CD4-positive, alpha-beta T cell treated with Interleukin-15 for 4 hours (primary cell): ENCODE measurements around the gene BAG3.
"Not testable (repeated sequence)": the region's sequence is repeated elsewhere in the genome, so short reads cannot be mapped to it uniquely, and the experiment has no call there.

Experiments used
- DNase-seq: peaks from one replicate; pipeline ENCODE4 v3.0.0-alpha.2; 2020; ENCODE audit warnings: low spot score

The BAG3 gene

DNA sequence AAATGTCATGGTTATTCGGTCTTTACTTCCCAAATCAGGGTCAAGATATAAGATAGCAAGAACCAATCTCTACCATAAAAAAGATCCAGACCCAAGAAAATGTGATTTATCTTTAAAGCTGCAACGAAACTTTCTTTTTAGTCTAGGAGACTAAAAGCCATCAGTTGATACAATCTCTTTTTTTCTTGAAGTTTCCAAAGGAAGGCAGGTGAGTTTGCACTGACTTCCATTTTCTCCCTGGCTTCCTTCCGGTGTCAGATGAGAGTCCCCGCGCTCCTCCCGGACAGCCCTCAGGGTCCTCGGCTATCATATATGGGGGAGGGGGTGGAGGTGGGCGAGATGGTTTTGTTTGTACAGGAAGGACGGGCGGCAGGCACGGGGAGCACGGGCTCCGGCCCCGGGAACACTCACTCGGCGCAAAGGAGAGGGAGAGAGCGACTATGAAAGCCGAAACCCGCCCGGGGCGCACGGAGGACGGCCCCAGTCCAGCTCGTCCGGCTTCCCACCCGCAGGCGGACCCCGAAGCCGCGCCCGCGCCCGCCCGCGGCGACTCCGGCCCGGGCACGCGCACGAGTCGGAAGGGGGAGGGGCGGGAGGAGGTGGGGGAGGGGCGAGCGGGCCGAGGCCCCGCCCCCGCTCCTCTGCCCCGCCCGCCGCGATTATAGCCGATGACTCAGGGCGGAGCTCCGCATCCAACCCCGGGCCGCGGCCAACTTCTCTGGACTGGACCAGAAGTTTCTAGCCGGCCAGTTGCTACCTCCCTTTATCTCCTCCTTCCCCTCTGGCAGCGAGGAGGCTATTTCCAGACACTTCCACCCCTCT lies at the start of gene BAG3:
TSS of gene BAG3 (plus strand) at position 689 of the 822 bp plus-strand sequence. CDS start 296 bp downstream, outside the sequence.
- DNase-seq, result peak; percentile 76

DNA sequence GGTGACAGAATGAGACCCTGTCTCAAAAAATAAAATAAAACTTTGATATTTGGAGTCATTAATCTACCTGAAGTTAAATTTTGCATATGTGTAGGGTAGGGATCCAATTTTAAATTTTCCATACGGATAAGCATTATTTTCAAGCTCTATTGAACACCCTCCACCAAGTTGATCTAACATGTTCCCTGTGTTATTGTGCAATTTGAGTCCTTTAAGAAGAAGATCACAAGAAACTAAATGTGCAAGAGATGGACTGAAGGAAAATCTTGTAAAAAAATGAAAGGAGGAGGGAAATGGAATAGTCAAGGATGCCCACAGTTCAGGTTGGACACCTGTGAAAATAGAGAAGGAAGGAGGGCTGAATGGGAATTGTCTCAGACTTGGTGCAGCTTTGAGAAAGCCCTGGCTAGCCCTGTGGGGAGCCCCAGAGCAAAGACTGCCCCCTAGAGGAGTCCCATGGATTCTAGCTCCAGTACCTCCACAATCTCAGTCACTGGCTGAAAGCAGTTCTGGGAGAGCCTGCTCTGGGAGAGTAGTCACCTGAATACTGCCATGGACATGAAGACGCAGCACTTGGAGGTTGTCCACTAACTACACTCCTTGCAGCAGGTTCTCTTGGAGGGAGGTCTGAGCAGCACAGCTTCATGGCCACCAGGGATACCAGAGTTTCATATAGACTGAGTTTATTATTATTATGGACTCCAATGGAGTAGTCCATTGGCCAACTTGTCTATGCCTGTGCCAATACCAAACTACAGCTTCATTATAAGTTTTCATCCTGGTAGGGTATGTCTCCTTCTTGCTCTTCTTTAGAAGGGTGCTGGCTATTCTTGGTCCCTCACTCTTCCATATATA lies 48.7 kb upstream of the BAG3 start:
- peak; percentile 32 for DNase-seq

DNA sequence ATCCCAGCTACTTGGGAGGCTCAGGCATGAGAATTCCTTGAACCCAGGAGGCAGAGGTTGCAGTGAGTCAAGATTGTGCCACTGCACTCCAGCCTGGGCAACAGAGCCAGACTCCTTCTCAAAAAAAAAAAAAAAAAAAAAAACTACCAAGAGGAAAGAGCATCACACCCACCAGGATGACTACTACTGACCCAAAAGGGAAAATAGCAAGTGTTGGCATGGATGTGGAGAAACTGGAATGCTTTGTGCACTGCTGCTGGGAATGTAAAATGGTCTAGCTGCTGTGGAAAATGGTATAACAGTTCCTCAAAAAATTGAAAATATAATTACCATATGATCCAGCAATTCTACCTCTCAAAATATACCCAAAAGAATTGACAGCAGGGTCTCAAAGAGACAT lies 46.7 kb upstream of the BAG3 start:
- no peak for DNase-seq

DNA sequence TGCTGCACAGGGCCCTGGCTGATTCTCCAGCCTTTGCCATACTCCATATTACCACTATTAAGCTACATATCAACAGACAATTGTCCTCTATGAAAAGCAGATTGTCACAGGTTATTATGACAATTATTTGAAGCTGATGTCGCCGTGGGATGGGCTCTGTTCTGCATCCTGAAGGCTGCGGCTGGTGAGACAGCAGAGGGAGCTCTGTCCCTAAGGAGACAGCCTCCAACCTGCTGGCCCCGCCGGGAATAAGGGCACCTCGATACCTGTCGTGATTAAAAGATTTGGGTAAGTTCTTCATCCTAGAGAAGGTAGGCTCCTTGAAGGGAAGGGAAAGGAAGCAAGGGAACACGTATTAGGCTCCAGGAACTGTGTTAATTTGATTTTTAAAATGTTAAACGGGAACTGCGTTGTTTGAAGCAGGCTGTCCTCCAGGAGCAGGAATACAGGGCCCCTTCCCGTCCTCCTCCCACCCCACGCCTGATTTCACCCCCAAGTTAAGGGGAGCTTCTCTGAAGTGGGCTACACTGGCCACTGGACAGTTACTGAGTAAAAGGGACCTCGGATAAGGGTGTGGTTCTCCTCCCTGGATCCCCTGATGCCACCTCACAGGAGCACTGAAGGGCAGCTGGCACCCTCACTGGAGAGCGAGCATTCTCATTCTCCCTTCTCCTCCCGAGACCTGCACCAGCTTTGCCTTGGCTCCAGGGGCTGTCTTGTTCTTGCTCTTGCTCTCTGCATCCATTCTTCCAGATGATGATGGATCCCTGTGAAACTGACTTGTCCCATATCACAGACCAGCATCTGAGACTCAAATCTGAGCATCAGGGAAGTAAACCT lies 42.6 kb upstream of the BAG3 start:
- DNase-seq, result peak; percentile 31

DNA sequence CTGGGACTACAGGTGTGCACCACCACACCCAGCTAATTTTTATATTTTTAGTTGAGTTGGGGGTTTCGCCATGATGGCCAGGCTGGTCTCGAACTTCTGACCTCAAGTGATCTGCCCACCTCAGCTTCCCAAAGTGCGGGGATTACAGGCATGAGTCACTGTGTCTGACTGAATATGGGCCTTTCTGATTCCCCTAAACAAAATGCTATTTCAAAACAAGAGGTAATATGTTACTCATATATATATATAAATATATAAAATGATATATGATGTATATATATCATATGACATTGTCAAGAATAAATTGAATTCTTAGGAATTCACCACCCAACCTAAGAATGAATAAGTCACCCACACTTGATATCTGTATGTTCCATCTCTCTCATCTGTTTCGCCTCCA lies 41.7 kb upstream of the BAG3 start:
- DNase-seq, result no peak

DNA sequence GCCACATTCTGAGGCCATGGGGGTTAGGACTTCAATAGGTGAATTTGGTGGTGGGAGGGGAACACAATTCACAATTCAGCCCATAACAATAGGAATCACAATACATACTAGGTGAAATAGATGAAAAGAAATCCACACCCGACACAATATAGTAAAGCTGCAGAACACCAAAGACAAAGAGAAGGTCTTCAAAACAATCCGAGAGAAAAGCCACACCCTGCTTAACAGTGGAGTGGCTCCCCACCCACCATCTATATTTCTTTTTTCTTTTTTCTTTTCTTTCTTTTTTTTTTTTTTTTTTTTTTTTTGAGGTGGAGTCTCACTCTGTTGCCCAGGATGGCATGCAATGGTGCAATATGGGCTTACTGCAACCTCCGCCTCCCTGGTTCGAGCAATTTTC lies 39.7 kb upstream of the BAG3 start:
- DNase-seq, result no peak

DNA sequence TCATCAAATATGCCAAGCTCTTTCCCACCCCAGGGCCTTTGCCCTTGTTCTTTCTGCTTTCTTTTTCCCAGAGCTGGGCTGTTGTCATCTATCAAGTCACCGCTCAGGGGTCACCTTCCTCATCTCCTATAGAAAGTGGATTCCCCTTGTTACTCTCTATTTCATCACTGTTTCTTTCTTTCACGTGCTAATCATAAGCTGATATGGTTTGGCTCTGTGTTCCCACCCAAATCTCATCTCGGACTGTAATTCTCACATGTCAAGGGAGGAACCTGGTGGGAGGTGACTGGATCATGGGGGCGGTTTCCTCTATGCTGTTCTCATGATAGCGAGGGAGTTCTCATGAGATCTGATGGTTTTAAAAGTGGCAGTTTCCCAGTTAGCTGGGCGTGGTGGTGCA lies 37.4 kb upstream of the BAG3 start:
- no peak for DNase-seq

DNA sequence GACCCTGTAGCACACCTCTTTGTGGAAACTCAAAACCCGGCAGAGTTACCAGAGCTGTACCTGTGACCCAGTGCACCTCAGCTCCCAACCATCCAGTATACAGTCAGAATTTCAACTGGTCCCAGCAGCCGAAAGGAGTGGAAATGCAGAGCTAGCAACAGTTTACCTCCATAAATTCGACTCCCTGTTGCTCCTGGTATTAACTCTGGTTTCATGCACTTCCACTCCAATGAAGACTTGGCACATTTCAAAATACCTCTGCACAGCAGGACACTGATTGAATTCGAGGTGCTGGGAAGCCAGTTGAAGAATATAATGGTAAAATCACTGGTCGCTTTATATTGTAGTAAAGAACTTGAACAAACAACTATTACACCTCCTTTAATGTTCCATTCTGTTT lies 36.5 kb upstream of the BAG3 start:
- no peak for DNase-seq

DNA sequence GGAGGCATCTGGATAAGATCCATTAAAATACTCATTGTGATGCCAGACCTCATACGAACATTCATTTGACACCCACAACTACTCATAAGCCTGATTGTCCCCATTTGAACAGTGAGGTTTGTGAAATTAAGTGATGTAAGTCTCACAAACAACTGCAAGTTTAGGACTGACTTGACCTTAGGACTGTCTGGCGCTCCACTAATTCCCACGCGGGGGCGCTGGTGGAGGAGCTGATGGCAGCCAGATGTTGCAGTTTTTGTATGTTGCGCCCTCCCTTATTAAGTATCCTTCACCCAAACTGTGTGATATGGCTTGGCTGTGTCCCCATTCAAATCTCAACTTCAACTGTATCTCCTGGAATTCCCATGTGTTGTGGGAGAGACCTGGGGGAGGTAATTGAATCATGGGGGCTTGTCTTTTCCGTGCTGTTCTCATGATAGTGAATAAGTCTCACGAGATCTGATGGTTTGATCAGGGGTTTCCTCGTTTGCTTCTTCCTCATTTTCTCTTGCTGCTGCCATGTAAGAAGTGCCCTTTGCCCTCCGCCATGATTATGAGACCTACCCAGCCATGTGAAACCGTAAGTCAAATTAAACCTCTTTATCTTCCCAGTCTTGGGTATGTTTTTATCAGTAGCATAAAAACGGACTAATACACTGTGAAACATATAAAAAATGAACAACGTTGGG lies 34.2 kb upstream of the BAG3 start:
- DNase-seq, result no peak

DNA sequence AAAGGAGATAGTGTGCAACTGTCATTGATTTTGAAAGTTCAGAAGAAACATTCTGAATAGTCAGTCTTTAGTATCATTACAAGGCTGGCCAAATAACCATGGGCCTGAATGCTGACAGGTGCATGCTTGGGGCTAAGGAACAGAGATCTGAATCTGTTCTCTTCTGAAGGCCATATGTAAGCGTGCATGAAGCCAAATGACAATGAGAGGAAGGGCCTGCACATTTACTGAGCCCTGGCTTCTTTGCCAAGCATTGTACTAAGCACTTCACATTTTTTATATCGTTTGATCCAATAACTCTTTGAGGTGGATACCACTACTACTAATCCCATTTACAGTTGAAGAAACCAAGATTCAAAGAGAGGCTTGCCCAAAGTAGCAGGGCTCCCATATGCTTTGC lies 32.0 kb upstream of the BAG3 start:
- DNase-seq, result no peak

DNA sequence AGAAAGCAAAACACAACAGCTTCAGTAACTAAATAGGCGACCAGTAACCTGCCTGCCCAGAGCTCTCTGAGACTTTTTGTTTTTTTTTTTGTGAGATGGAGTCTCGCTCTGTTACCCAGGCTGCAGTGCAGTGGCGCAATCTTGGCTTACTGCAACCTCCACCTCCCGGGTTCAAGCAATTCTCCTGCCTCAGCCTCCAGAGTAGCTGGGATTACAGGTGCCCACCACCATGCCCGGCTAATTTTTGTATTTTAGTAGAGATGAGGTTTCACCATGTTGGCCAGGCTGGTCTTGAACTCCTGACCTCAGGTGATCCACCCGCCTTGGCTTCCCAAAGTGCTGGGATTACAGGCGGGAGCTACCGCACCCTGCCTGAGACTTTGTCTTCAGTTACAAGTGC lies 31.4 kb upstream of the BAG3 start:
- not testable (repeated sequence) for DNase-seq

DNA sequence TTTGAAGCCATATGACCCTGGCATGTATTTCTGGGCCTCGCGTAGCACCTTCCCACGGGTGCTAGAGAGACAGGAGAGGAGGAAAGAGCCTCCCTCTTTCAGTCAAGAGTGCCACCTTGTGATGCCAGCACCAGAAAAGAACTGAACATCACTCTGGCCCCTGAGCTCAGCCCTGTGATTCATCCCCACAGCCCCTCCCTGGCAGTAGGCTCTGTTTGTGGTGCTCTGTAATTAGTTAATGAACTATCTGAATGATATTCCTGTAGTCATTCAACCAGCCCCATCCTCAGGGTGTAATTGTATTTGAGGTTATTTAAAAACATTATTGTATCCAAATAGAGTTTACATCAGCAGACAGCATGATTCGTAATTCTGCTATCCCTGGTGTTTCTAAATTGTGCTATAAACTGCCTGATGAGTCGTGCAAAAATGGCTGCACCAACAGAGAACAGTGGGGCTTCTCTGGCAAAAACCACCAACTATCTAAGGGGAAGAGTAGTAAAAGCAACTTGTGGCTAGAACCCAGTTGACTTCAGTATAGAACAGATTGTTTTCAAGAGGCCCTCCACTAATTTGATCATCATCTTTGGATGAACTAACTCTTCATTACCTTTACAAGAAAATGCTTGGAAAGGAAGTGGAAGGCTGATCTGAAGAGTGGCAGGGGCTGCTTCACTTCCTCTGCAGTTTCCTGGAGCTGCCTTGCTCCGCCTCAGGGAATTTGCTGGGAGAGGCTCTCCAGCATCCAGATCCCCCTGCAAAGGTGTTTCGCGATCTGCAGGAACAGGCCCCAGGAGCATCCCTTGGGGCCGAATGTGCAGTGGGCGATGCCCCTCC lies 30.7 kb upstream of the BAG3 start:
- no peak for DNase-seq

DNA sequence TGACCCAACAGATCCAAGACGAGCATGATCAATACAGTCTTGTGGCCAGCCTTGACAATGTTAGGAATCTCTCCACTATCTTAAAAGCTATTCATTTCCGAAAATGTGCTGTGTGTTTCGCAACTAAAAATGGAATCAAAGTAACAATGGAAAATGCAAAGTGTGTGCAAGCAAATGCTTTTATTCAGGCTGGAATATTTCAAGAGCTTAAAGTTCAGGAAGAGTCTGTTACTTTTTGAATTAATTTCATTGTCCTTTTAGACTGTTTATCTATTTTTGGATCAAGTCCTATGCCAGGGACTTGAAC lies 30.1 kb upstream of the BAG3 start:
- no peak for DNase-seq

DNA sequence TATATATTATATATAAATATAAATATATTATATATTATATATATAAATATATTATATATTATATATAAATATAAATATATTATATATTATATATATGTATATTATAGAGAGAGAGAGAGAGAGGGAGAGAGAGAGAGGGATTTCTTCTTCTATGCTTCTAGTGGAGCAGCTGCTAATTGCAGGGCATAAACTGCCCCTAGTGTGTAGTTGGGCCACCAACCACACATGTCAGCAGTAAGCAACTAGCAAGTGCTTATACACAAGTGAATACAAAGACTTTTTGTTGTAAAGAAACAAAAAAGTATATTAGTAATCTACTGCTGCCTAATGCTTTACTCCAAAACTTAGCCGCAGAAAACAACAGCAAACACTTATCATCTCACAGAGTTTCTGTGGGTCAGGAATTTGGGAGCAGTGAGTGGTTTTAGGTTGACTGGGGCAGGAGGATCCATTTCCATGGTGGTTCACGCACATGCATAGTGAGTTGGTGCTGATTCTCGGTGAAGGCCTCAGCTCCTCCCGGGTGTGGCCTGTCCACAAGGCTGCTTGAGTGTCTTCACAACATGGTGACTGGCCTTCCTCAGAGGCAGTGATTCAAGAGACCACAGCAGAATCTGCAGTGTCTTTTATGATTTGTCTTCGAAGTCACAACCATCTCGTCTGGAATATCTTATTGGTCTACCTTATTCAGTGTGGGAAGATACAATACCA lies 25.5 kb upstream of the BAG3 start:
- no peak for DNase-seq

DNA sequence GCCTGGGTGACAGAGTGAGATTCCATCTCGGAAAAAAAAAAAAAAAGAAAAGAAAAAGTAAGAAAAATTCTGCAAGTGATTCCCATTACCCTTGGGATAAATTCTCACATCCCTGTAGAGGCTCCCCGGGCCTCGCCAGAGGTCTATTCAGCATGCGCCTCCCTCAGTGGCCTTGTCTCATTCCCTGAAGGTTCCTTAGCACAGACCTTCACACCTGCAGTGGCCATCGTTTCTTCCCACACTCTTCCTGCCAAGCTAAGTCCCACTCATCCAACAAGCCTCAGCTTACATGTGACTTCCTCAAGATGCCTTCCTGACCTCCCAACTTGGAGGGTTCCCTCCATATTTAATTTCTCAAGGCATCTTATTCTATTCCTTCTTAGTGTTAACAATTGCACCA lies 20.9 kb upstream of the BAG3 start:
- DNase-seq, result no peak

DNA sequence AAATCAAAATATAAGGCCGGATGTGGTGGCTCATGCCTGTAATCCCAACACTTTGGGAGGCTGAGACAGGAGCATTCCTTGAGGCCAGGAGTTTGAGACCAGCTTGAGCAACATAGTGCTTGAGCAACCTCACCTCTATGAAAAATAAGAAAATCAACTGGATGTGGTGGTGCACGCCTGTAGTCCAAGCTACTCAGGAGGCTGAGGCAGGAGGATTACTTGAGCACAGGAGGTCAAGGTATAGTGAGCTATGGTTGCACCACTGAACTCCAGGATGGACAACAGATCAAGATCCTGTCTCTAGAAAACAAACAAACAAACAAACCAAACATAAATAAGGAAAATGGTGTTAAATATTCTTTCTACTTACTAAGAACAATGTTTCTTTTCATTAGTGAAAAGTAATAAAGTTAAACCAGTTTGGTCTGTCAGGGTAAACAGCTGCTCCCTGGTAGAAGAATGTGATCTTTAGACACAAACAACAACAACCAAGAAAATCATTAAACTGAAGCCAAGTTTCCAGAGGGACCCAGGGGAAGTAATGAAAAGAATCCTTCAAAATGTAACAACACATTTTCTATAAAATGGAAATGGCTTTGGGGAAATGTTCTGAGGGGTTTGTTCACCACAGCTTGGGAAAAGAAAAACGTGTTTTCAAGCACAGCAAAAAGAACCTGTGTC lies 17.5 kb upstream of the BAG3 start:
- no peak for DNase-seq

DNA sequence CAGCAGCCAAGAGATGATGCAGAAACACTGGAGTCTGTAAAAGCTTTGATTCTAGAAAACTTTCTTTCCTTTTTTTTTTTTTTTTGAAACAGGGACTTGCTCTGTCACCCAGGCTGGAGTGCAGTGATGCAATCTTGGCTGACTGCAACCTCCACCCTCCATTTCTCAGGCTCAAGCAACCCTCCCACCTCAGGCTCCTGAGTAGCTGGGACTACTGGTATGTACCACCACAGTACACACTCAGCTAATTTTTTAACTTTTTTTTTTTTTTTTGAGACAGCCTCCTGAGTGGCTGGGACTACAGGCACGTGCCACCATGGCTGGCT lies 17.0 kb upstream of the BAG3 start:
- DNase-seq, result no peak

DNA sequence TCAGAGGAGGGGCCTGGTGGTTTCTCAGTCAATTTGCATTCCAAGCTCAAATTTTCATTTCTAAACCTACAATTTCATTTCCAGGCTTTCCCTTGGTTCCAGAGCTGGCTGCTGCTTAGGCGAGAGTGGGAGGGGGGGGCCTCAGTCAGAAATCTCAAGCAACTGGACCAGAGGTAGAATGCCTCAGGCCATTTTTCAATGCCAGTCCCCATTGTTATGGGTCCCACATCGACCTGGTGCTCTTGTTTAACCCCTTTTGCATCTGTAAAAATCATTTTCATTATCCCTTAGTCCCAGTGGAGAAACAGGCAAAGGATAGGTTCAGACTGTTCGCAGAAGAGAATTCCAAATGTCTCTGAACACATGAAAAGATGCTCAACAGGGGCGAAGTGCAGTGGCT lies 13.5 kb upstream of the BAG3 start:
- no peak for DNase-seq

DNA sequence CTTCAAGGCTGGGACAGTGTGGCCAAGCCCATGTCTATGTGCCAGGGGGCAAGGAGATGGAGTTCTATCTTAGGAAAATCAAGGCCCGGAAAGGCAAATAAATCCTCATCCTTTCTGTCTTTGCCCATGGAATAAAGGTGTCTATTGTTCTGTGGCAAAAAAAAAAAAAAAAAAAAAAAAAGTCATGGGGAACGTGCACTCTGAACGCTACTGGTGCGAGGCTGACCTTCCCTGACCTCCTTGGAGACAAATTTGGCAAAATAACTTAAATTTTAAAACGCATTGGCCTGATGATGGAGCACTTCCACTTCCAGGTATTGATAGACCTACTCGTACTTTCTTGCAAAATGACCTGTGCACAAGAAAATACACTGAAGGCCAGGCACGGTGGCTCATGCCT lies 12.2 kb upstream of the BAG3 start:
- no peak for DNase-seq

DNA sequence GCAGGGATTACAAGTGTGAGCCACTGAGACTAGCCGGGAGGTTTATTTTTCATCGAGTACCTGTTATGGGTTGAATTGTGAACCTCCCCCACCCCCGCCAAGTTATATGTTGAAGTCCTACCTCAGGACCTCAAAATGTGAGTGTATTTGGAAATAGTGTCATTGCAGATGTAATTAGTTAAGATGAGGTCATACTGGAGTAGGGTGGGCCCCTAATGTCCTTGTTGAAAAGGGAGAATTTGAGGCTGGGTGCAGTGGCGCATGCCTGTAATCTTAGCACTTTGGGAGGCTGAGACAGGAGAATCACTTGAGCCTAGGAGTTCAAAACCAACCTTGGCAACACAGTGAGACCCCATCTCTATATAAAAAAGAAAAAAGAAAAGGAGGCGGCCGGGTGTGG lies 10.8 kb upstream of the BAG3 start:
- no peak for DNase-seq
